K562 (cell line): Measurements from ENCODE around the gene GLIS1. TPM values are rescaled to one million over a fixed set of nuclear protein-coding genes. Genes with fewer than 3 reads are reported as not detected.

Experiments used
- ATAC-seq: fragments of 200-7000 bp; cut with Tn5 transposase; 3 replicates; pipeline ENCODE4 v1.9.1; 2020; ENCODE audit warnings: moderate library complexity
- BruUV-seq: library from RNA; stranded (reverse); fragments of 400-500 nt; replicated peaks from 2 replicates; lab custom pipeline; 2021; lab: Mats Ljungman, UMichigan
- CTCF ChIA-PET: fragments of 300-600 bp; formaldehyde crosslinking; extraction: SDS; loops from one replicate; lab custom pipeline; 2021; ENCODE audit warnings: low intra/inter-chr PET ratio; lab: Yijun Ruan, JAX
- POLR2A ChIA-PET: fragments of 300-600, 350-650 bp; sonication (Branson Sonifier 250); formaldehyde crosslinking; extraction: SDS; loops from one replicate; lab custom pipeline; 2021; ENCODE audit warnings: antibody characterized with exemption, inconsistent platforms; lab: Yijun Ruan, JAX
- DNase-seq, 4 experiments: peaks; one replicate each; pipeline versions ENCODE4 v3.0.0 to v3.0.0-alpha.2; 2011 to 2018; ENCODE audit warnings: low spot score in 3 of 4, mixed read lengths in 3 of 4; ENCODE audit errors: extremely low read depth in 1 of 4
- FAIRE-seq: peaks from 2 replicates; lab custom pipeline; 2011; peaks lifted over from hg19 to GRCh38; lab: Jason Lieb, UNC
- H2AFZ ChIP-seq: 2 replicates; pipeline ENCODE4 v1.6.0; 2011; ENCODE audit warnings: low read depth, low read length, control low read depth, inconsistent platforms
- H3K27ac ChIP-seq: fragments of 200-600 bp; 3 replicates; pipeline ENCODE4 v1.8.0; 2011; ENCODE audit warnings: low read depth, mild to moderate bottlenecking, control low read depth, inconsistent platforms, low read length, moderate library complexity, mixed read lengths; ENCODE audit errors: extremely low read depth
- H3K27me3 ChIP-seq, 2 experiments: fragments of 300-600 bp in 1 of 2; 2 replicates in 1 of 2; 3 replicates in 1 of 2; pipeline versions ENCODE4 v1.6.0 to v1.8.0; 2011; ENCODE audit warnings: inconsistent platforms in 2 of 2, low read length in 2 of 2, mild to moderate bottlenecking in 1 of 2, mixed read lengths in 1 of 2, moderate library complexity in 1 of 2; ENCODE audit not compliant: control insufficient read depth in 2 of 2, insufficient read depth in 2 of 2
- H3K36me3 ChIP-seq: fragments of 300-600 bp; 3 replicates; pipeline ENCODE4 v1.8.0; 2011; ENCODE audit warnings: mild to moderate bottlenecking, low read length, inconsistent platforms; ENCODE audit not compliant: control insufficient read depth, insufficient read depth
- H3K4me1 ChIP-seq, 2 experiments: fragments of 200-600 bp in 1 of 2; replicated peaks in 1 of 2; 2 replicates in 1 of 2; 3 replicates in 1 of 2; pipeline versions ENCODE4 v1.5.1 to v1.8.0; 2011; ENCODE audit warnings: inconsistent platforms in 2 of 2, low read length in 2 of 2, mild to moderate bottlenecking in 1 of 2, mixed read lengths in 1 of 2, moderate library complexity in 1 of 2; ENCODE audit not compliant: control insufficient read depth in 2 of 2, insufficient read depth in 2 of 2
- H3K4me2 ChIP-seq: 2 replicates; pipeline ENCODE4 v1.6.1; 2011; ENCODE audit warnings: low read length, control low read depth, inconsistent platforms, mixed read lengths; ENCODE audit not compliant: insufficient read depth
- H3K4me3 ChIP-seq: fragments of 200-600 bp; sonication (generic), shearing (Covaris generic); 2 replicates; pipeline ENCODE4 v1.5.1; 2016; ENCODE audit warnings: control low read depth, inconsistent platforms
- H3K79me2 ChIP-seq: fragments of 200-600 bp; 3 replicates; pipeline ENCODE4 v1.8.0; 2011; ENCODE audit warnings: low read length, inconsistent platforms; ENCODE audit not compliant: control insufficient read depth, insufficient read depth
- H3K9ac ChIP-seq, 2 experiments: 2 replicates each; pipeline versions ENCODE4 v1.6.0 to v1.6.1; 2011; ENCODE audit warnings: low read depth in 2 of 2, low read length in 2 of 2, control low read depth in 1 of 2, inconsistent platforms in 1 of 2, mild to moderate bottlenecking in 1 of 2, mixed read lengths in 1 of 2; ENCODE audit not compliant: insufficient read depth in 1 of 2
- H3K9me1 ChIP-seq: one replicate; pipeline ENCODE4 v1.6.0; 2011; ENCODE audit warnings: inconsistent platforms, mild to moderate bottlenecking, low read length, moderate library complexity; ENCODE audit not compliant: control insufficient read depth, insufficient read depth
- H3K9me3 ChIP-seq: replicated peaks from 2 replicates; pipeline ENCODE4 v1.5.1; 2011; ENCODE audit warnings: low read depth, low read length, inconsistent platforms; ENCODE audit not compliant: control insufficient read depth, insufficient read depth
- H4K20me1 ChIP-seq: replicated peaks from 2 replicates; pipeline ENCODE4 v1.6.1; 2011; ENCODE audit warnings: low read length, inconsistent platforms, mixed read lengths; ENCODE audit not compliant: control insufficient read depth, insufficient read depth
- CUX1 ChIP-seq: fragments of 200-800 bp; sonication (Bioruptor generic); IDR thresholded peaks from 2 replicates; pipeline ENCODE4 v1.6.1; 2016; ENCODE audit warnings: missing genetic modification characterization, missing compliant biosample characterization
- HCFC1 ChIP-seq: IDR thresholded peaks from 2 replicates; pipeline ENCODE4 v1.6.1; 2012; ENCODE audit warnings: low read depth, low read length, improper control_type of control experiment
- LARP7 ChIP-seq: fragments of 450-650 bp; IDR thresholded peaks from 2 replicates; pipeline ENCODE4 v1.6.1; 2016
- SMARCA4 ChIP-seq: fragments of 450-650 bp; IDR thresholded peaks from 2 replicates; pipeline ENCODE4 v1.6.1; 2016
- TSHZ1 ChIP-seq: fragments of 250-450 bp; sonication (Bioruptor Pico); IDR thresholded peaks from 2 replicates; pipeline ENCODE4 v1.4.0; 2020; ENCODE audit warnings: mild to moderate bottlenecking, moderate library complexity
- ZBTB1 ChIP-seq: sonication (generic); formaldehyde crosslinking; IDR thresholded peaks from 2 replicates; pipeline ENCODE4 v1.8.1; 2023; ENCODE audit warnings: missing genetic modification reagents, low read depth, mild to moderate bottlenecking, borderline replicate concordance
- ZNF165 ChIP-seq: fragments of 250-450 bp; sonication (Bioruptor Pico); IDR thresholded peaks from 2 replicates; pipeline ENCODE4 v1.4.0; 2020; ENCODE audit warnings: borderline replicate concordance
- ZNF232 ChIP-seq: sonication (generic); formaldehyde crosslinking; IDR thresholded peaks from 2 replicates; pipeline ENCODE4 v1.8.0; 2022; ENCODE audit warnings: mild to moderate bottlenecking, missing genetic modification reagents
- ZNF785 ChIP-seq: fragments of 250-450 bp; sonication (Bioruptor Pico); IDR thresholded peaks from 2 replicates; pipeline ENCODE4 v1.4.0; 2020; ENCODE audit warnings: mild to moderate bottlenecking
- WGBS: fragments of 100-300 bp; shearing (Covaris generic); methylation state at CpG from one replicate; pipeline ENCODE4 v1.1.6; 2016; ENCODE audit warnings: low coverage, mixed read lengths; ENCODE audit not compliant: insufficient coverage; ENCODE audit errors: missing lambda C conversion rate; 5-methylcytosine and 5-hydroxymethylcytosine counted together
- in situ Hi-C: fragments of 300-500 bp; cut with MboI; formaldehyde crosslinking; loops from 4 replicates; pipeline ENCODE4 v1.15.0; 2018; ENCODE audit warnings: inconsistent platforms, mixed read lengths
- intact Hi-C: fragments of 100-400 bp; cut with micrococcal nuclease; formaldehyde crosslinking; loops from 2 replicates; pipeline ENCODE4 v1.14.2; 2022
- polyA plus RNA-seq, 8 experiments: library from polyadenylated mRNA; depleted of rRNA in 4 of 8; stranded (reverse) in 5 of 8; unstranded in 3 of 8; fragments of >200 nt; fragmentation: Nextera tagmentation in 2 of 8; fragmentation: Illumina TruSeq in 1 of 8; extraction: Ambion mirVana in 2 of 8; extraction: Trizol in 1 of 8; gene quantifications; 2 replicates each; pipeline versions ENCODE4 v1.2.1 to v1.2.3, GENCODE V29; 2011 to 2014; ENCODE audit warnings: inconsistent platforms in 1 of 8, missing spikeins in 1 of 8
- total RNA-seq, 7 experiments: library from RNA; depleted of rRNA in 6 of 7; stranded (reverse); fragments of >200 nt in 6 of 7; fragmentation: Illumina TruSeq in 2 of 7; extraction: Trizol in 2 of 7; gene quantifications; 2 replicates each; pipeline versions ENCODE4 v1.2.1 to v1.2.3, GENCODE V29; 2011 to 2021; ENCODE audit warnings: low replicate concordance in 1 of 7

The GLIS1 gene
- total and polyA plus RNA-seq, 9 of the 15 experiments (the other 6 are each of a cell fraction or from before 2014, with no cell fraction given), result not detected

- no peak overlapping the region for H3K9ac ChIP-seq
- no peak overlapping the region for H3K27ac ChIP-seq
- H3K4me1 ChIP-seq, result no peaks in the 10 kb centered on the region
- BruUV-seq, result no TSS peak
- peaks cover 16% of the 10 kb centered on the region; the same call in 1 of the 2 replicates for H4K20me1 ChIP-seq
- in situ Hi-C loops, result no loop called here
- intact Hi-C loops, result no loop called here
- TF ChIP-seq CUX1 (no peak), ZNF165 (CRISPR knock-in tag) (no peak), TSHZ1 (CRISPR knock-in tag) (no peak), ZBTB1 (CRISPR knock-in tag) (no peak), SMARCA4 (no peak), ZNF785 (no peak), LARP7 (no peak), ZNF232 (CRISPR knock-in tag) (no peak), HCFC1 (no peak)
- TF ChIP-seq, all 486 proteins: peak for 0
- ATAC-seq (no peak), FAIRE-seq (no peak), DNase-seq (no peak)
- ChIA-PET CTCF (no interaction called here), POLR2A (interaction anchor here (0.7 to 1.2 kb wide), 2 partner anchors 178 to 599 kb away, joined by 3 to 4 read pairs; no protein-coding TSS in a partner anchor)
- Histone ChIP-seq H3K9me1 (no peaks in the 10 kb centered on the region), H3K79me2 (no peaks in the 10 kb centered on the region), H3K27me3 (peaks cover 23 to 76% of the 10 kb centered on the region in 2 experiments), H2AFZ (no peak overlapping the region), H3K36me3 (no peaks in the 10 kb centered on the region), H3K9me3 (no peaks in the 10 kb centered on the region), H3K4me2 (no peak overlapping the region), H3K4me3 (no peak overlapping the region)
- WGBS, result under 1% methylated on average over 9 of the region's 9 CpGs
Measured at GRCh38 chr1:53641481-53642214, 97.3 kb downstream of the GLIS1 start.
